ENCODE measurements around the gene TMEM250. TPM values are rescaled to one million over a fixed set of nuclear protein-coding genes. Genes with fewer than 3 reads are reported as not detected.

The TMEM250 gene
- total and polyA plus RNA-seq, 8 donors: 10.7 to 42.1 (median 16.4) TPM

- no peak overlapping the region for H3K4me3 ChIP-seq
- H3K27me3 ChIP-seq: no peaks in the 10 kb centered on the region
- H3K36me3 ChIP-seq: peaks cover 0 to 17% of the 10 kb centered on the region in 2 donors
- no peak overlapping the region for H3K27ac ChIP-seq
- peak in 1 of 4 donors; percentile 63 for DNase-seq
- ATAC-seq: no peak
- peaks cover 18 to 83% of the 10 kb centered on the region in 2 donors for H3K4me1 ChIP-seq
- no peaks in the 10 kb centered on the region for H3K9me3 ChIP-seq
- intact Hi-C loops (cut with DNase I): no loop called here
- TF ChIP-seq CTCF (IDR thresholded peaks at IDR 0.05): no peak
These were observed 35.9 kb downstream of the TMEM250 start for GRCh38 chr9:136082496-136083361.

- Histone ChIP-seq H3K9me3 (no peaks in the 10 kb centered on the region), H3K27me3 (no peaks in the 10 kb centered on the region), H3K4me3 (no peak overlapping the region), H3K36me3 (peaks cover 0 to 17% of the 10 kb centered on the region in 2 donors), H3K27ac (no peak overlapping the region), H3K4me1 (peaks cover 18 to 81% of the 10 kb centered on the region in 2 donors)
- TF ChIP-seq CTCF (IDR thresholded peaks at IDR 0.05): no peak
- DNase-seq (no peak), ATAC-seq (no peak)
- intact Hi-C loops (cut with DNase I): no loop called here
These were observed 36.7 kb downstream of the TMEM250 start for GRCh38 chr9:136081826-136082495.

- H3K4me3 ChIP-seq: no peak overlapping the region
- H3K36me3 ChIP-seq: peaks cover 0 to 17% of the 10 kb centered on the region in 2 donors
- H3K4me1 ChIP-seq: peaks cover 18 to 76% of the 10 kb centered on the region in 2 donors
- no peaks in the 10 kb centered on the region for H3K9me3 ChIP-seq
- intact Hi-C loops (cut with DNase I): no loop called here
- ATAC-seq: peak; percentile 1
- TF ChIP-seq CTCF (IDR thresholded peaks at IDR 0.05): no peak
- no peaks in the 10 kb centered on the region for H3K27me3 ChIP-seq
- peak in 3 of 4 donors; percentile 45 to 76 (median 73) for DNase-seq
- H3K27ac ChIP-seq: no peak overlapping the region
These were observed 37.4 kb downstream of the TMEM250 start for GRCh38 chr9:136081113-136081825.

- Histone ChIP-seq H3K27ac (no peak overlapping the region), H3K4me1 (peaks cover 18 to 75% of the 10 kb centered on the region in 2 donors), H3K4me3 (no peak overlapping the region), H3K9me3 (no peaks in the 10 kb centered on the region), H3K27me3 (no peaks in the 10 kb centered on the region), H3K36me3 (peaks cover 0 to 19% of the 10 kb centered on the region in 2 donors)
- no peak for TF ChIP-seq CTCF (IDR thresholded peaks at IDR 0.05)
- ATAC-seq: no peak
- peak in 1 of 4 donors; percentile 72 for DNase-seq
- intact Hi-C loops (cut with DNase I): no loop called here
These were observed 38.0 kb downstream of the TMEM250 start for GRCh38 chr9:136080716-136081112.

Data from left lung (tissue), 10 donors.